DND-41 (cell line): Measurements from ENCODE around the gene GCFC2.
A peak's percentile ranks its signal among the peaks of the same experiment; 100 is the strongest.
"Not testable (repeated sequence)": the region's sequence is repeated elsewhere in the genome, so short reads cannot be mapped to it uniquely, and the experiment has no call there.

Experiments used
- ATAC-seq: fragments of 200-7000 bp; cut with Tn5 transposase; 3 replicates; pipeline ENCODE4 v1.9.1; 2021; ENCODE audit warnings: low read depth; ENCODE audit not compliant: insufficient read depth
- DNase-seq: peaks from one replicate; pipeline ENCODE4 v3.0.0-alpha.2; 2020
- H2AFZ ChIP-seq: 2 replicates; pipeline ENCODE4 v1.6.0; 2012; ENCODE audit warnings: low read depth, low read length
- H3K27ac ChIP-seq: 2 replicates; pipeline ENCODE4 v1.5.1; 2012; ENCODE audit warnings: low read length, inconsistent platforms
- H3K27me3 ChIP-seq: fragments of 200-600 bp; sonication (generic); 2 replicates; pipeline ENCODE4 v1.6.0; 2012; ENCODE audit warnings: low read length, mild to moderate bottlenecking, inconsistent platforms; ENCODE audit not compliant: insufficient read depth, poor library complexity
- H3K36me3 ChIP-seq: 2 replicates; pipeline ENCODE4 v1.5.1; 2012; ENCODE audit warnings: low read length, inconsistent platforms; ENCODE audit not compliant: insufficient read depth
- H3K4me1 ChIP-seq: 2 replicates; pipeline ENCODE4 v1.5.1; 2012; ENCODE audit warnings: mild to moderate bottlenecking, low read length; ENCODE audit not compliant: insufficient read depth
- H3K4me2 ChIP-seq: 2 replicates; pipeline ENCODE4 v1.6.0; 2012; ENCODE audit warnings: mild to moderate bottlenecking, moderate library complexity, low read length, inconsistent platforms; ENCODE audit not compliant: insufficient read depth
- H3K4me3 ChIP-seq, 2 experiments: fragments of 200-600 bp in 1 of 2; shearing (Covaris generic) in 1 of 2; 2 replicates each; pipeline ENCODE4 v1.5.1; 2012 to 2016; ENCODE audit warnings: inconsistent platforms in 2 of 2, low read length in 2 of 2, mild to moderate bottlenecking in 2 of 2, low read depth in 1 of 2, moderate library complexity in 1 of 2
- H3K79me2 ChIP-seq: 2 replicates; pipeline ENCODE4 v1.6.0; 2012; ENCODE audit warnings: low read length, inconsistent platforms; ENCODE audit not compliant: insufficient read depth
- H3K9ac ChIP-seq: 2 replicates; pipeline ENCODE4 v1.6.0; 2012; ENCODE audit warnings: low read depth, mild to moderate bottlenecking, inconsistent platforms, low read length, moderate library complexity
- H3K9me3 ChIP-seq: 2 replicates; pipeline ENCODE4 v1.5.1; 2012; ENCODE audit warnings: low read length, moderate library complexity, mild to moderate bottlenecking, inconsistent platforms; ENCODE audit not compliant: insufficient read depth, severe bottlenecking
- H4K20me1 ChIP-seq: 2 replicates; pipeline ENCODE4 v1.6.0; 2012; ENCODE audit warnings: low read length; ENCODE audit not compliant: insufficient read depth
- CTCF ChIP-seq: IDR thresholded peaks from 2 replicates; pipeline ENCODE4 v1.5.1; 2012; ENCODE audit warnings: borderline replicate concordance, low read length, moderate library complexity, mild to moderate bottlenecking; ENCODE audit not compliant: poor library complexity, severe bottlenecking; ENCODE audit errors: extremely low read depth
- EZH2 ChIP-seq: IDR thresholded peaks from 3 replicates; pipeline ENCODE4 v1.6.1; 2012; ENCODE audit warnings: borderline replicate concordance, low read depth, mild to moderate bottlenecking, moderate library complexity, low read length, inconsistent platforms; ENCODE audit not compliant: severe bottlenecking

The GCFC2 gene

GRCh38 chr2:75719616-75720015 is 8.9 kb upstream of the GCFC2 start:
- no peak overlapping the region for H3K4me3 ChIP-seq
- DNase-seq: no peak

DNA sequence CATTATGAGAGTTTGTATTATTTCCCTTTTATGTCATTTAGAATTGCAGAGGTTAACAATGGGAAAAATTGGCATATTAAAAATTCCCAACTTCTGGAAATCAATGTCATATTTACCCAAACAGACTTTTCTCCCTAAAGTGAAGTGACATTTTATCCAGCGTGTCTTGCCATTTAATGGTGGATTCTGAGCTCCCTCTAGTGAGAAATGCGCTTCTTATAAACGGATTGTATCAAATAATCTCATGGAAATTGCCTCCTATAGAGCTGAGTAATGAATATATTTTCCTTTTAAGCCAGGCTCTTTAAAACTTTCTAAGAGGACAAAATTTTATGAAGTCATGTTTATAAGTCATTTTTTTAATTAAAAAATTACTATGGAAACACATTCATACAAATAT is 5.7 kb upstream of the GCFC2 start:
- H3K9me3 ChIP-seq: peaks cover 3% of the 10 kb centered on the region
- H3K36me3 ChIP-seq: no peaks in the 10 kb centered on the region
- DNase-seq (no peak), ATAC-seq (no peak)
- no peaks in the 10 kb centered on the region for H4K20me1 ChIP-seq
- peaks cover 5% of the 10 kb centered on the region for H3K4me1 ChIP-seq
- no peak overlapping the region for H3K4me3 ChIP-seq
- H3K27ac ChIP-seq: no peak overlapping the region
- TF ChIP-seq EZH2 (no peak), CTCF (peak; percentile 41)
- no peak overlapping the region for H3K9ac ChIP-seq
- H3K27me3 ChIP-seq: no peaks in the 10 kb centered on the region
- H2AFZ ChIP-seq: no peak overlapping the region
- H3K4me2 ChIP-seq: no peak overlapping the region
- H3K79me2 ChIP-seq: peaks cover under 1% of the 10 kb centered on the region

More at GRCh38 chr2:75719616-75720015, 8.9 kb upstream of the GCFC2 start:
- H3K9ac ChIP-seq: no peak overlapping the region
- no peaks in the 10 kb centered on the region for H3K4me1 ChIP-seq
- no peak overlapping the region for H3K4me2 ChIP-seq
- TF ChIP-seq EZH2 (no peak), CTCF (no peak)
- H2AFZ ChIP-seq: no peak overlapping the region
- H3K9me3 ChIP-seq: peaks cover 3% of the 10 kb centered on the region
- peaks cover 10% of the 10 kb centered on the region for H3K27me3 ChIP-seq
- no peaks in the 10 kb centered on the region for H3K79me2 ChIP-seq
- ATAC-seq: no peak
- H4K20me1 ChIP-seq: no peaks in the 10 kb centered on the region
- H3K36me3 ChIP-seq: no peaks in the 10 kb centered on the region
- H3K27ac ChIP-seq: no peak overlapping the region

- Histone ChIP-seq H3K27ac (peak overlapping the region; percentile 96), H3K79me2 (peaks cover 46% of the 10 kb centered on the region), H3K4me1 (peaks cover 37% of the 10 kb centered on the region), H3K4me3 (peak overlapping the region; percentile 62 to 72; a peak in 3 of 4 replicates), H3K4me2 (peak overlapping the region; percentile 76), H3K9ac (peak overlapping the region; percentile 95), H2AFZ (peak overlapping the region; percentile 92)
- H4K20me1 ChIP-seq, H3K36me3 ChIP-seq, ATAC-seq, DNase-seq, H3K9me3 ChIP-seq, H3K27me3 ChIP-seq: not testable (repeated sequence)
Measured at GRCh38 chr2:75711590-75711989, 875 bp upstream of the GCFC2 start.

- ATAC-seq: no peak; the same call in 2 of the 3 replicates
Measured at GRCh38 chr2:75710220-75710576, 517 bp downstream of the GCFC2 start.

More at GRCh38 chr2:75710220-75710576, 517 bp downstream of the GCFC2 start:
- Histone ChIP-seq H3K79me2 (peaks cover 49% of the 10 kb centered on the region), H4K20me1 (no peaks in the 10 kb centered on the region), H3K9me3 (no peaks in the 10 kb centered on the region), H2AFZ (peak overlapping the region; percentile 92), H3K27ac (peak overlapping the region; percentile 96), H3K4me3 (peak overlapping the region; percentile 62 to 72), H3K4me2 (peak overlapping the region; percentile 76), H3K4me1 (peaks cover 37% of the 10 kb centered on the region), H3K36me3 (peaks cover 14% of the 10 kb centered on the region), H3K9ac (peak overlapping the region; percentile 95), H3K27me3 (no peaks in the 10 kb centered on the region)
- TF ChIP-seq CTCF (no peak), EZH2 (no peak)
- DNase-seq: no peak
